ENCODE results near the gene ENTPD5.
A peak's percentile ranks its signal among the peaks of the same experiment; 100 is the strongest.

ENTPD5 gene, protein sequence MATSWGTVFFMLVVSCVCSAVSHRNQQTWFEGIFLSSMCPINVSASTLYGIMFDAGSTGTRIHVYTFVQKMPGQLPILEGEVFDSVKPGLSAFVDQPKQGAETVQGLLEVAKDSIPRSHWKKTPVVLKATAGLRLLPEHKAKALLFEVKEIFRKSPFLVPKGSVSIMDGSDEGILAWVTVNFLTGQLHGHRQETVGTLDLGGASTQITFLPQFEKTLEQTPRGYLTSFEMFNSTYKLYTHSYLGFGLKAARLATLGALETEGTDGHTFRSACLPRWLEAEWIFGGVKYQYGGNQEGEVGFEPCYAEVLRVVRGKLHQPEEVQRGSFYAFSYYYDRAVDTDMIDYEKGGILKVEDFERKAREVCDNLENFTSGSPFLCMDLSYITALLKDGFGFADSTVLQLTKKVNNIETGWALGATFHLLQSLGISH

DNA sequence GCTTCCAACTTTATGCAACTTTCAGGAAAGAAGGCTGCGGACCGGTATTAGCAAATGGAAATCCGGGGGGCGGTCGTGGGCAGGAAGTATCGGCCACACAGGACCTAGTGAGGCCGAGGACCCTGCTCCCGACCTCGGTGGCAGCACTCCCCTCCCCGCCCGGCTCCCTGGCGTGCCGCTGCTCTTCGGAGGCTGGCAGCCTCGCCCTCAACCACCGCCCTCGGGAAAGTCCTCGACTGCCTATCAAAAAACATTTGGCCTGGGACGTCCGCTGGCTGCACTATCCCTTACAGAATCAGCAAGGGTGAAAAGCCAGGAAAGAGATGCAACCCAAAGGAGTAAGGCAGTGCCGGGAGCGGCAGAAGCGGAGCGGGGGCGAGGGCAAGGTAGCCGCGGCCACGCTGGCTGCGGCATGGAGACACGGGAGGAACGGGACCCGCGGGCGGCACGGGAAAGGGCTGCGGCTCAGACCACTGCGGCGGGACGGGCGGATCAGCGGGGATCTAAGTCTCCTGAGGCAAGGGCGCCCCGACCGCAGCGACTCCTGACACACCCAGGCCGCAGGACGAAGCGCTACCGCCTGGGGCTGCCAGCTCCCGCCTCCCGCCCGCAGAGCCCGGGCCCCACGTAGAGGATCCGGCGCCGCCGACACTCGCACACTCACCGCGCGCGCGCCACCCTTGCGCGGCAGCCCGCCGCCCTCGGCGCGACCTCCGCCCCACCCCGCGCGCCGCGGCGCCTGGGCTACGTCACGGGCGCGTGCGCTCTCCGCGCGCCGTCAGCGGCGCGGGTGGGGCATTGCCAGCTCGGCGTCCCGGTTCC, at the start of gene ENTPD5, which contains the start of gene BBOF1:
ENTPD5 (minus strand) TSS at position 703 of the 822 bp plus-strand sequence. CDS start 31,186 bp downstream, outside the sequence.
BBOF1 (plus strand) TSS at position 764 of the 822 bp plus-strand sequence. CDS start 130 bp downstream, outside the sequence.
- DNase-seq (ENCODE audit: low read depth in 1 of 2, low spot score in 1 of 2): peak; percentile 73 to 77

DNA sequence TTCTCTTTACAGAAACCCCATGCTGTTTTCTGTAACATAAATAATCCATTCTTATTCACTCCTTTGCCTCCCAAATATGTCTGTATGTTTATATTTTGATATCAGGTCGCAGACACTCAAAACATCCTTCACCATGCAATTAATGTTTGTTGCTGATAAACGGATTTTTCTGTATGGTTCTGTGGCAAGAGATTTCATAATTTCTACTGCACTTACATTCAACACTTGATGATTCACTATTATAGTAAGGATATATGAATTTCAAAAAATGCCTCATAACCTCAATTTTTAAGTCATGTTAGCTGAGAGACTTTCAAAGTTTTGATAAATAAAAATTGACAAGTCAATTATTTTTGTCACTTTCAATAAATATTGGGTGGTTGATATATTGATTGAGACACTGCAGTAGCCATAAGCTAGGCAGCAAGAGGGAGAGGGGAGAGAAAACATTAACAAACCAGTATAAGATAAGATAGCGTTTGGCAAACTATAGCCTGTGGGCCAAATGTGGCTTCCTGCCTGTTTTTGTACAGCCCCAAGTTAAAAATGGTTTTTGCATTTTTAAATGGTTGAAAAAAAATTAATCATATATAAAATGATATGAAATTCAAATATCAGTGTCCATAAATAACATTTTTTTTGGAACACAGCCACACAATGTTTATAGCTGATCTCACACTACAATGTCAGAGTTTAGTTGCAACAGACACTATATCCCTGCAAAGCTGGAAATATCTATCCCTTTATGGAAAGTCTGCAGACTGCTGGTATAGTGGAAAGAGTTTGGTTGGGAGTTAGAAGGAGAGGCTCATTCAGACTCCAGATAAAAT, 46.9 kb upstream of the ENTPD5 start:
- no peak for DNase-seq (ENCODE audit: low read depth in 1 of 2, low spot score in 1 of 2)

DNA sequence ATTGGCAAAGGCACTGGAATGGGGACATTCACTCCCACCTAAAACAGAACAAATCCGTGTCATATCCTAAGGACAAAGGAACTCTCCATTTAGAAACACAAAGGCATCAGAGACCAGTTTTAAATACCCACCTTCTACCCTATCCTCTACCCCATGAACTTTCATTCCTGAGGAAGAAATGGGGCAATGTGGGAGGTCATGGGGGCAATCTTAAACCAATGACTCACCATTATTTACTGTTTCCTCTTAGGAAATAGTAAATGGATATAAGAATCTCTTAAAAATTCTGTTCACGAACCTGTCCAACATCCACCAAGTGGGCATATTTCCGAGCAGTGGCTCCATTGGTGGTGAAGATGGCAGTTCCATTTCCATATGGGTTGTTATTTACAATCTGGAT, 45.8 kb upstream of the ENTPD5 start:
- DNase-seq (ENCODE audit: low read depth in 1 of 2, low spot score in 1 of 2): no peak

DNA sequence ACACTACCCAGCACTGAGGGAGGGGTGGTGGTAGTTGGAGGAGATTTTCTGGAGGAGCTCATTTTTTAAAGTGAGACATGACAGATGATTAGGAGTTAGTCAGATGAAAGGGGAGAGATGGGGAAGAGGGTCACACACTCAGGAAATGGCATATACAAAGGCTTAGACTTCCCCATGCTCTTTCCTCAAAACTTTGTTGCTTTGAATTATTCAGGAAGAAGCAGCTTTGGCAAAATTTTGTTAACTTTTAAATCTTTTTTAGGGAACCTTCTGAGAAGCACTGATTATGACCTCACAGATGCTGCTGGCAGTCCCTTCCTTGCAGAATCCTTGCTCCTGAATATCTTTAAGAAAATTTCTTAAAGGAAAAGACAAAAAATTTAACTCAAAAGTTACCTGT, 45.3 kb upstream of the ENTPD5 start:
- DNase-seq (ENCODE audit: low read depth in 1 of 2, low spot score in 1 of 2): no peak

DNA sequence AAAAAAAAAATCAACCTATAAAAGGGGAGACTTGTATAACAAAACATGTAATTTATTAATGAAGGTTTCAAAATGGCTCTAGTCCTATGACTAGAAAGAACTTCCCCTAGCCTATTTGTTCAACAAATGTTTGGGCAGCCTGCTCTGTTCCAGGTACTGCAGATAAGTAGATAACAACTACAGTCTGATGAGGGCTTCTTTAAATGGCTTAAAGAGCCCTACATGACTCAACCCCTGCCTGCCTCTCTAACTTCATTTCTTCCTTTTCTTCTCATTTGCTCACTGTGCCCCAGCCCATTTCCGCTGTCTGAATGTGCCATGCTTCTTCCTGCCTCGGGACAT, 43.7 kb upstream of the ENTPD5 start:
- no peak for DNase-seq (ENCODE audit: low read depth in 1 of 2, low spot score in 1 of 2)

DNA sequence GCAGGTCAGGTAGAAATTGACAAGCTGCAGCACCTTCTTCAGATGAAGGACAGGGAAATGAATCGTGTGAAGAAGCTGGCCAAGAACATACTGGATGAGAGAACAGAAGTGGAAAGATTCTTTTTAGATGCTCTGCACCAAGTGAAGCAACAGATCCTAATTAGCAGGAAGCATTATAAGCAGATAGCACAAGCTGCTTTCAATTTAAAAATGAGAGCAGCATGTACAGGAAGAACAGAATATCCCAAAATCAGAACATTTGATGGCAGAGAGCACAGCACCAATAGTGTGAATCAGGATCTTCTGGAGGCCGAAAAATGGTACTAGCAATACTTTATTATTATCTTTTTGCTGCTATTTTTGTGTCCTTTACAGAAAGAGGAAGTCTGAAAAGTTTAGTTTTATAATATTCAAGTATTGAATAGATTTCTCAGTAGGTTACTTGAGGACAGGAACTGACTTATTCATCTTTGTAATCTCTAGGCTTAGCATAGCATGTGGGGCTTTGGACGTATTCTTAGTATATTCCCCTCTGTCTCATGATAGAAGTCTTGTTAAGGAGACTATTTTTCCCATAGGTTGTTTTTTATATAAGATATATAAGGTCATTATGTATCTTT, 30.9 kb upstream of the ENTPD5 start:
- DNase-seq (ENCODE audit: low read depth in 1 of 2, low spot score in 1 of 2): no peak

DNA sequence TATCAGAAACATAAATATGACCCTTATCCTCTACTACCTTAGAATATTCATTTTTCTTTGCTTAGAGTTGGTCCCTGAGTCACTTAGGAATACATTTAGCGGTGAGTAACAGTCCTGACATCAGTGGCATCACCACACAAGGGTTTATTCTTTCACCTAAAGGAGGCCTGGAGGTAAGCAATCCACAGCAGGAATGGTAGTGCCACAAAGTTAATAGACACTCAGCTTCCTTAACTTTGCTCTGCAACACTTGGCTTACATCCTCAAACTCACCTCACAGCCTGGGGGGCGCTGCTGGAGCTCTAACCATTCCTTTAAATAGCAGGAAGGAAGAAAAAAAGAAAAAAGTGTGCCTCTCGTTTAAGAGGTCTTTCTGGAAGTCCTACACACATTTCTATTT, 29.2 kb upstream of the ENTPD5 start:
- no peak for DNase-seq (ENCODE audit: low read depth in 1 of 2, low spot score in 1 of 2)

DNA sequence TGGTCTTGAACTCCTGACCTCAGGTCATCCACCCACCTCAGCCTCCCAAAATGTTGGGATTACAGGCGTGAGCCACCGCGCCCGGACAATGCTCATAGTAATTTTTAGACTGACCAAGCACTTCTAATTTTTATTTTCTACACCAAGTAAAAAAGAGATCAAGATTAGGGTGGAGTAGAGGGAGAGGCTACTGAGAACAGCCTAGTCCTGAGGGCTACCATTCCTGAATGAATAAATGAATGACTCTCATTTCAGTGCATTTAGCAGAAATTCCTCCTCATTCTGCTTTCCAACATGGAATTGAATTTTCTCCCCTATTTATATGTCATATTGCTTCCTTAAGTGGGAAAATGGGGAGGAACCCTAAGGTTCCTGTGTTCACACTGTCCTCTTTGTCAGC, 26.4 kb upstream of the ENTPD5 start:
- DNase-seq (ENCODE audit: low read depth in 1 of 2, low spot score in 1 of 2): no peak

DNA sequence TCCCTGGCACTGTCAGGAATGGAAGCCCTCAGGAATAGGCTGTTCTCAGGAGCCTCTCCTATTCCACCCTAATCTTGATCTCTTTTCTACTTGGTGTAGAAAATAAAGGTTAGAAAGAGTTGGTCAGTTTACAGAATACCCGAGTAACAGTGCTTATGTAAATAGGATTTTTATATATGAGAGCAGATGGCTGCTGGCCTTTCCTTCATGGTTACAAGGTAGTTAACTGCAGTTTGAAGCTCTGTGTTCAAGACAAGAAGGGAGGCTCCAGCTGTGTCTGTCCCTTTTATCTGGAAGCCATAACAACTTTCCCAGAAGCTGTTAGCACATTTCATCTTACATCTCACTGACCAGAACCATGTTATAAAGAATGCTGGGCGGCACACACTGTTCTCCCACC, 23.2 kb upstream of the ENTPD5 start:
- no peak for DNase-seq (ENCODE audit: low read depth in 1 of 2, low spot score in 1 of 2)

DNA sequence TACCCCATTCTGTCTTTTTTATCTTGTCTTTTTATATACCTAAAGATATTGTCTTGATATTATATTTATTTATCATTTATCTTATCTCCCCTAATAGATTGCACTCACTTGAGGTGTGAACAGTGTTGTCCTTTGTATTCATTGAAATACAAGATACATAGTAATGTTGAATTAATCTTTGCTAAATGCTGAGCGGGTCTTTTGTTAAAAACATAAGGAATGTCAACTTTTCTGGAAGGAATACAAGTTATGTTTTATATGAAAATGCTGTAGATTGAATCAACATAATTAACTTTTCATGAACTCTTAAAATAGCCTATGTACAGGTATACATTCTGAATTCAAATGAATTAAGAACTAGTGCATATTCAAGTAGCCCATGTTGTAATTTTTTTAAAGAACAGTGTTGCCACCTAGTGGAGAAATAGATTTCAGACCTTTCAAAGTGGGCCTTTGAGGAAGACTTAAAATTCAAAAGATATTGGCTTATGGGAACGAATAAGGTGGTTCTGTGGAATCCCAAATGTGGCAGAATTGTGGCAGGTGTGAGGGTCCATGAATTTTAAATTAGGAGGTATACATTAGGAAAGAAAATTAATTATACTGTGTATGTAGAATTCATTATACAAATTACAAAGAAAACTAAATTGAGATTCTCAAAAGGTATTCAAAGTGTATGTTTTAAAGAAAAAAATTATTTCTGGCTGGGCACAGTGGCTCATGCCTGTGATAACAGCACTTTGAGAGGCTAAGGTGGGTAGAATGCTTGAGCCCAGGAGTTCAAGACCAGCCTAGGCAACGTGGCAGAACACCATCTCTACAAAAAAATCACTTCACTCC, 19.2 kb upstream of the ENTPD5 start:
- DNase-seq (ENCODE audit: low read depth in 1 of 2, low spot score in 1 of 2): no peak

DNA sequence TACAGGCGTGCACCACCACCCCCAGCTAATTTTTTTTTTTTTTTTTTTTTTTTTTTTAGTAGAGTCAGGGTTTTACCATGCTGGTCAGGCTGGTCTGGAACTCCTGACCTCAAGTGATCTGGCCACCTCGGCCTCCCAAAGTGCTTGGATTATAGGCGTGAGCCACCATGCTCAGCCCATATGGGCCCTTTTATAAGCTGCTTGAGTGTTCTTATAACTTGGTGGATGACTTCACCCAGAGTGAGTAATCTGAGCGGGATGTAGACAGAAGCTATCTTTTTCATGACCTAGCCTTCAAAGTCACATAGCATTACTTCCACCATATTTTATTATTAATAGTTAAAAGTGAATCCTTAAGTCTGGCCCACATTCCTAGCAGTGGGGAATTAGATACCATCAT, 16.5 kb upstream of the ENTPD5 start:
- no peak for DNase-seq (ENCODE audit: low read depth in 1 of 2, low spot score in 1 of 2)

DNA sequence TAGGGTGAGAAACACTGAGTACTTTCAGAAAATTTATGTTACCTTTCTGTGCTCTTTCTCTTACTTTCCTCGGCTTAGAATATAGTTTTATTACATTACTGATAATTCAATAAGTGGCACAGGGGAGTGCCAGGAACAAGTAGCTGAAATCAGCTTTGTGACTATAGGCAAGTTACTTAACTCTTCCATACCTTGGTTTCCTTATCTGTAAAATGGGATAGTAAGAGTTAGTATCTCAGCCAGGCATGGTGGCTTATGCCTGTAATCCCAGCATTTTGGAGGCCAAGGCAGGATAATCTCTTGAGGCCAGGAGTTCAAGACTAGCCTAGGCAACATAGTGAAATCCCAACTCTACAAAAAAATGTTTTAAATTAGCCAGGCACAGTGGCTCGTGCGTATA, 15.5 kb upstream of the ENTPD5 start:
- no peak for DNase-seq (ENCODE audit: low read depth in 1 of 2, low spot score in 1 of 2)

DNA sequence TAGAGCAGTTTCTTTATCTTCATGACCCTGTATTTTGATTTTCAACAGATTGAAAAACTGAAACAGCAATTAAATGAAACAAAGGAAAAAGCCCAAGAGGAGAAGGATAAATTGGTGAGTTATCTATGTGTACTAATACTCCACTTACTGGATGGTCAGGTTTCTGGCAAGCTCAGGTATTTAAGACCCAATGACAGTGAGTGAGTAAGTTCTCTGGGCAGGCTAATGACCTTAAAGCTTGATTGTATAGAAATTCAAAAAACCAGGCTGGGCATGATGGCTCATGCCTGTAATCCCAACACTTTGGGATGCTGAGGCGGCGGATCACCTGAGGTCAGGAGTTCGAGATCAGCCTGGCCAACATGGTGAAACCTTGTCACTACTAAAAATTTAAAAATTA, 10.0 kb upstream of the ENTPD5 start:
- no peak for DNase-seq (ENCODE audit: low read depth in 1 of 2, low spot score in 1 of 2)

DNA sequence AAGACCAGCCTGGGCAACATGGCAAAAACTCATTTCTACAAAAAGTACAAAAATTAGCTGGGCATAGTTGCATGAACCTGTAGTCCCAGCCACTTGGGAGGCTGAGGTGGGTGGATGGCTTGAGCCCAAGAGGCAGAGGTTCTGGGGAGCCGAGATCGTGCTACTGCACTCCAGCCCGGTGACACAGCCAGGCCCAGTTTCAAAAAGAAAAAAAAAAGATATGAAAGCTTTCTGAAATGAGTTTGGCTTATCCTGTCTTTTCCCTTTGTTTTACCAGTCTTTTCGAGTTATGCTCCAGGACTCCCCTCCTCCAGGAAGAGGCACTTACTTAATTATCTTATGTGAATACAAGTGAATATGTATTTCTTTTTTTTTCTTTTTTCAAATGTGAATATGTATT, 3.3 kb upstream of the ENTPD5 start:
- no peak for DNase-seq (ENCODE audit: low read depth in 1 of 2, low spot score in 1 of 2)

DNA sequence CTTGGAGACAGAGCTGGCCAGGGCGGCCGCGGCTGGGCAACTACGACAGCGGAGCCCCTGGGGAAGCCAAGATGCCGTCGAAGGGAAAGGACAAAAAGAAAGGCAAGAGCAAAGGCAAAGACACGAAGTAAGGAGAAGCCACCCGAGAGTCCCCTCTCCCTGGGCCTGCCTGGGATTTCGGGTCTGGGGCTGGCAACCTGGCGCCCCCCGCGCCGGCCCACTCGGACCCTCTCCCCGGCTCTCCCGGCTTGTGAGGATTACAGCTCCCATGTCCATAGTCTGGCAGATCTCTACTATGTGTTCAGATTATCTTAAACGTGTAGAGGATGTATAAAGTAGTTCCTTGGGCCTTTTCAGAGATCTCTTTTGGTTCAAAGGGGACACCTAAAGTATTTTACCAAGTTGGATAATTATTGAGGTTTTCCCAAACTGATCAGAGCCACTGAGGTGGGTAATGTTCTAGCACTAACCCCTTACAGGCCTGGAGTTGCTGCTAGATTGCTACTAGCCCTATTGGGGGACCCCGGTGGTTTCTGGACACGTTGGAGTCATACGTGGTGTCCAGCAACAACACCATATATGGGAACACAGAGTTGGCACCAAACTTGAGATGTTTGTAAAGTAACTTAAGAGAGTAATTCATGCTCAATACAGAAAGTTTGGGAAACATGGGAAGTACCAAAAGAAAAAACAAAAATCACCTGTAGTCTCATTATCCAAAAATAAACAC, 485 bp upstream of the ENTPD5 start:
- DNase-seq (ENCODE audit: low read depth in 1 of 2, low spot score in 1 of 2): no peak

DNA sequence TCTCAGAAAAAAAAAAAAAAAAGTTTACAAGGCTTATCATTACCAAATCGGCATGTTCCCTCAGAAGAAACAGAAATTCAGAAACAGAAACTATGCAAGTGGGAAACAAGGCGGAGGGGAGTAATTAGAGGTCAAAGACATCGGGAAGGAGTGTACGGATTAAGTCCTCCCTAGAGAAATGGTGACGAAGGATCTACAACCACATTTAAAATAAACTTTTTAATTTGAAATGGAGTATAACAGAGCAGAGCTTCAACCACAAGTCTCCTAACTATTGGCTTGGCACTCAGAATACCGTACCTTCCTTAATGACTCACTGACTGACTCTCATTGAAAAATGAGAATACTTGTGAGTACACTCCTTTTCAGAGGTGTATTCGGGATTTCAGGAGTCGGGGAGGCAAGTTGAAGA, 908 bp downstream of the ENTPD5 start:
- no peak for DNase-seq (ENCODE audit: low read depth in 1 of 2, low spot score in 1 of 2)

DNA sequence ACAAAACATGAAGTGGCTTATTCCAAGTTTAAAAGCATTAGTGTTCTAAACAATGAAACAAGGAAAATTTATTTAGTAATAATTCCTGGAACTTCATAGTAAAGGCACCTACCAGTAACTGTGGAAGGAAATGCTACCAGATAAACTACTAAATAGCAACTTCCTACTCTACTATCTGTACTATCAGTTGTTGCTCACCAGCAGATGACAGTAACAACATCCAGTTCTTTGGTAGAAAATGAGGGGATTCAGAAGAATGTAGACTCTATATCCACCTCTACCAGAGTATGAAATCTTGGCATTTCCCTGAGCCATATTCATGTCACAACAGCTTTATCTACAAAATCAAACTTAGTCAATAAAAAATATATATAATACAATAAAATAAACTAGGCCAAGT, 3.1 kb downstream of the ENTPD5 start:
- no peak for DNase-seq (ENCODE audit: low read depth in 1 of 2, low spot score in 1 of 2)

DNA sequence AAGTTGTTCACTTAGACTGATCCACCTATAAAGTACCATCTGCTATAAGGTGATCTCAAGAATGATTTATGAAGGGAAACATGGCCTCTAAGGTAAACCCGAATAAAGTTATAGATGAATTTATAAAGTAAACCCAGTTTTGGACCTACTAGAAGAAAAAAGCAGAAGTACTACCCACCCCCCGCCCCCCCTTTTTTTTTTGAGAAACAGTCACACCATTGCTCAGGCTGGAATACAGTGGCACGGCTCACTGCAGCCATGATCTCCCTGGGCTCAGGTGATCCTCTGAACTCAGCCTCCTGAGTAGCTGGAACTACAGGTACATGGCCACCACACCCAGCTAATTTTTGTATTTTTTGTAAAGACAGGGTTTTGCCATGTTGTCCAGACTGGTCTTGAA, 3.9 kb downstream of the ENTPD5 start:
- DNase-seq (ENCODE audit: low read depth in 1 of 2, low spot score in 1 of 2): no peak

DNA sequence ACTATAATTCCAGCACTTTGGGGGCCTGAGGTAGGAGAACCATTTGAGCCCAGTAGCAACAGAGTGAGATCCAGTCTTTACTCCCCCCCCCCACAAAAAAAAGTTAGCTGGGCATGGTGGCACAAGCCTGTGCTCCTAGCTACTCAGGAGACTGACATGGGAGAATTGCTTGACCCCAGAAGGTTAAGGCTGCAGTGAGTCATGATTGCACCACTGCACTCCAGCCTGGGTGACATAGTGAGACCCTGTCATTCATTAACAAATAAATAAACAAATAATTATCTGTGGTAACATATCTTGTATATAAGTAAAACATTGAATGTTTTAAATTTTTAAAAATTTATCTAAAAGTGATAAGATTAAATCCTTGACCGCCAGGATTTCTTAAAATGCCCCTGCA, 4.8 kb downstream of the ENTPD5 start:
- DNase-seq (ENCODE audit: low read depth in 1 of 2, low spot score in 1 of 2): no peak
